ENCODE results near the gene AJAP1. TPM values are rescaled to one million over a fixed set of nuclear protein-coding genes. Genes with fewer than 3 reads are reported as not detected.

AJAP1 gene
- total and polyA plus RNA-seq, 2 of the 8 experiments (the other 6 are each of a cell fraction or from before 2014, with no cell fraction given), result 1.9 to 6.2 TPM

DNA sequence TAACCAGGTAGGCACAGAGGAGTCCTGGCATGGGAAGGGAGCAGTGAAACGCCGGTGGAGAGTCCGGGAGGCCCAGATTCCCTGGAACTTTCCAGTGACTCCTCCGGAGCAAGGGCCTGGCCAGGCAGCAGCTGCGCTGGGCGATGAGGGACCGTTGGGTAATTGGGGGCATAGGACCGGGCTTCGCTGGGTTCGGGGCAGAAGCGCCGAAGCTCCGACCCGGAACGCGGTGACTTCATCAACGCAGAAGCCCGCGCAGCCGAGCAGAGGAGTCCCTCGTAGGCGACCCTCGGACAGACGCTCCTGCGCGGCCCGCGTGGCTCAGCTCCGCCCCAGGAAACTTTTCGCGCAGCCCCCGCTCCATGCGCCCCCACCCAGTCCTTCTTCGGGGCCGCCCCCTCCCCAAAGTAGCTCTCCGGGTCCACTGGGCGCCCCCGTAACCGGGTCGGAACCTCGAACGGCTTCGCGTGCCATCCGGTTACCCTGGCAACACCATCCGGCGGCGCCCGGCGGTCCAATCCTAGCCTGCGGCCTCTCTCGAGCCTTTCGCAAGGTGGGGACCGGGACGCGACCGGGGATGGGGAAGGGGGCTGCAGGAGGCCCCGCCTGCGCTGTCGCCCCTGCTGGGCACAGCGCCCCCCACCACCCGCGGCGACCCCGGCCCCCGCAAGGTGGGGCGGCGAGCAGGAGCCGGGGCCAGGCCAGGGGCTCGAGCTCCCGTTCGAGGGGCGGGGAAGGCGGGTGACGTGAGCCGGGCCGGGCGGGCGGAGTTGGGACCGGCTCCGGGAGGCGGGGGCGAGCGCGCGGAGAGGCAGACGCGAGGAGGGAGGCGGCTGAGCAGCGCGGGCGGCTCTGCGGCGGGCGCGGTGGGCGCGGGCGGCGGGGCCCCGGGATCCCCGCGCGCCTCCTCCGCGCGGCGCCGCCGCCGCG is at the start of gene AJAP1 (continued):
- TF ChIP-seq, protein P1, sequence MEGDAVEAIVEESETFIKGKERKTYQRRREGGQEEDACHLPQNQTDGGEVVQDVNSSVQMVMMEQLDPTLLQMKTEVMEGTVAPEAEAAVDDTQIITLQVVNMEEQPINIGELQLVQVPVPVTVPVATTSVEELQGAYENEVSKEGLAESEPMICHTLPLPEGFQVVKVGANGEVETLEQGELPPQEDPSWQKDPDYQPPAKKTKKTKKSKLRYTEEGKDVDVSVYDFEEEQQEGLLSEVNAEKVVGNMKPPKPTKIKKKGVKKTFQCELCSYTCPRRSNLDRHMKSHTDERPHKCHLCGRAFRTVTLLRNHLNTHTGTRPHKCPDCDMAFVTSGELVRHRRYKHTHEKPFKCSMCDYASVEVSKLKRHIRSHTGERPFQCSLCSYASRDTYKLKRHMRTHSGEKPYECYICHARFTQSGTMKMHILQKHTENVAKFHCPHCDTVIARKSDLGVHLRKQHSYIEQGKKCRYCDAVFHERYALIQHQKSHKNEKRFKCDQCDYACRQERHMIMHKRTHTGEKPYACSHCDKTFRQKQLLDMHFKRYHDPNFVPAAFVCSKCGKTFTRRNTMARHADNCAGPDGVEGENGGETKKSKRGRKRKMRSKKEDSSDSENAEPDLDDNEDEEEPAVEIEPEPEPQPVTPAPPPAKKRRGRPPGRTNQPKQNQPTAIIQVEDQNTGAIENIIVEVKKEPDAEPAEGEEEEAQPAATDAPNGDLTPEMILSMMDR (IDR thresholded peaks at IDR 0.05; ENCODE audit: control extremely low read depth in 1 of 3, insufficient read depth in 1 of 3, low read depth in 1 of 3, low read length in 3 of 3), result no peak
- TF ChIP-seq FOSL1 (IDR thresholded peaks at IDR 0.05; ENCODE audit: insufficient read depth, low read depth, low read length) (no peak), RXRA (IDR thresholded peaks at IDR 0.05; ENCODE audit: insufficient read depth, low read depth, low read length) (no peak), RFX5 (IDR thresholded peaks at IDR 0.05; ENCODE audit: borderline replicate concordance, low read depth, low read length) (no peak), ZNF274 (IDR thresholded peaks at IDR 0.05; ENCODE audit: borderline replicate concordance, extremely low read depth, low read length) (no peak), TEAD4 (IDR thresholded peaks at IDR 0.05; ENCODE audit: low read depth, low read length) (no peak), SP2 (IDR thresholded peaks at IDR 0.05; ENCODE audit: low read length) (no peak), RBBP5 (IDR thresholded peaks at IDR 0.05; ENCODE audit: borderline replicate concordance, low read depth, low read length) (no peak), NRF1 (IDR thresholded peaks at IDR 0.05; ENCODE audit: low read depth, low read length) (no peak), CBX5 (IDR thresholded peaks at IDR 0.05; ENCODE audit: low read depth, low read length) (no peak)
- TF ChIP-seq, protein P2, sequence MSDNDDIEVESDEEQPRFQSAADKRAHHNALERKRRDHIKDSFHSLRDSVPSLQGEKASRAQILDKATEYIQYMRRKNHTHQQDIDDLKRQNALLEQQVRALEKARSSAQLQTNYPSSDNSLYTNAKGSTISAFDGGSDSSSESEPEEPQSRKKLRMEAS (IDR thresholded peaks at IDR 0.05), result no peak; the same call in 1 of the 2 replicates

Data from H1 (cell line).